HG03045 (cell line): ENCODE results near the gene SPATA7.

Experiments used
- ATAC-seq: cut with Tn5 transposase; IDR thresholded peaks from one replicate; pipeline ENCODE4 v1.9.1; 2021; ENCODE audit warnings: mild to moderate bottlenecking, moderate library complexity; ENCODE audit not compliant: unreplicated experiment

SPATA7 gene

GRCh38 chr14:88481059-88481458 is 95.6 kb downstream of the SPATA7 start:
- no peak for ATAC-seq

GRCh38 chr14:88481794-88482193 is 96.3 kb downstream of the SPATA7 start:
- no peak for ATAC-seq

- no peak for ATAC-seq
Measured at GRCh38 chr14:88482524-88482923, 97.1 kb downstream of the SPATA7 start.
